IMR-90 (cell line): ENCODE data around the gene FARP1. TPM values are rescaled to one million over a fixed set of nuclear protein-coding genes. Genes with fewer than 3 reads are reported as not detected.

Source experiments
- ATAC-seq: fragments of 200-7000 bp; cut with Tn5 transposase; 2 replicates; pipeline ENCODE4 v1.9.1; 2020; ENCODE audit warnings: low read depth, mild to moderate bottlenecking, moderate library complexity
- BruUV-seq: library from RNA; stranded (reverse); fragments of 400-500 nt; replicated peaks from 2 replicates; lab custom pipeline; 2021; lab: Mats Ljungman, UMichigan
- CTCF ChIA-PET: fragments of 300-600 bp; formaldehyde crosslinking; extraction: SDS; loops from one replicate; lab custom pipeline; 2021; ENCODE audit warnings: antibody characterized with exemption; lab: Yijun Ruan, JAX
- POLR2A ChIA-PET: fragments of 300-600 bp; sonication (Branson Sonifier 250); formaldehyde crosslinking; loops from one replicate; lab custom pipeline; 2022; ENCODE audit warnings: antibody characterized with exemption; ENCODE audit not compliant: unreplicated experiment; lab: Charles Lee
- DNase-seq: peaks from one replicate; pipeline ENCODE4 v3.0.0; 2013
- H2AFZ ChIP-seq: replicated peaks from 2 replicates; pipeline ENCODE3; 2013; ENCODE audit warnings: low read length, mild to moderate bottlenecking; ENCODE audit not compliant: poor library complexity
- H2AK5ac ChIP-seq: 2 replicates; pipeline ENCODE4 v1.6.1; 2013; ENCODE audit warnings: low read depth, low read length, inconsistent platforms
- H2AK9ac ChIP-seq: replicated peaks from 2 replicates; pipeline ENCODE3; 2013; ENCODE audit warnings: mild to moderate bottlenecking, low read depth, low read length, moderate library complexity; ENCODE audit not compliant: poor library complexity
- H2BK120ac ChIP-seq: 2 replicates; pipeline ENCODE4 v1.6.1; 2013; ENCODE audit warnings: low read depth, low read length, inconsistent platforms
- H2BK15ac ChIP-seq: 3 replicates; pipeline ENCODE4 v1.6.1; 2013; ENCODE audit warnings: low read depth, low read length, inconsistent platforms
- H2BK20ac ChIP-seq: 2 replicates; pipeline ENCODE4 v1.6.1; 2013; ENCODE audit warnings: low read depth, mild to moderate bottlenecking, inconsistent platforms, low read length, moderate library complexity
- H2BK5ac ChIP-seq: 2 replicates; pipeline ENCODE4 v1.6.1; 2013; ENCODE audit warnings: mild to moderate bottlenecking, low read depth, low read length, inconsistent platforms; ENCODE audit not compliant: poor library complexity, severe bottlenecking
- H3K14ac ChIP-seq: replicated peaks from 2 replicates; pipeline ENCODE4 v1.6.1; 2013; ENCODE audit warnings: low read depth, low read length, inconsistent platforms
- H3K18ac ChIP-seq: 2 replicates; pipeline ENCODE4 v1.6.1; 2013; ENCODE audit warnings: low read depth, low read length, control low read depth
- H3K23ac ChIP-seq: 2 replicates; pipeline ENCODE4 v1.6.1; 2013; ENCODE audit warnings: low read depth, low read length, inconsistent platforms
- H3K27ac ChIP-seq: 2 replicates; pipeline ENCODE4 v1.5.1; 2013; ENCODE audit warnings: mild to moderate bottlenecking, control low read depth, low read length; ENCODE audit not compliant: insufficient read depth
- H3K27me3 ChIP-seq: 2 replicates; pipeline ENCODE4 v1.6.1; 2013; ENCODE audit warnings: low read length; ENCODE audit not compliant: control insufficient read depth, insufficient read depth
- H3K36me3 ChIP-seq: 2 replicates; pipeline ENCODE4 v1.6.1; 2013; ENCODE audit warnings: low read length, mixed read lengths; ENCODE audit not compliant: control insufficient read depth, insufficient read depth
- H3K4ac ChIP-seq: 2 replicates; pipeline ENCODE4 v1.6.1; 2013; ENCODE audit warnings: low read depth, low read length, inconsistent platforms
- H3K4me1 ChIP-seq: 2 replicates; pipeline ENCODE4 v1.6.1; 2013; ENCODE audit warnings: low read length, mixed read lengths; ENCODE audit not compliant: control insufficient read depth, insufficient read depth
- H3K4me2 ChIP-seq: 2 replicates; pipeline ENCODE4 v1.6.1; 2013; ENCODE audit warnings: low read depth, mild to moderate bottlenecking, control low read depth, low read length, moderate library complexity
- H3K4me3 ChIP-seq: 2 replicates; pipeline ENCODE4 v1.5.1; 2013; ENCODE audit warnings: low read depth, mild to moderate bottlenecking, control low read depth, low read length, moderate library complexity; ENCODE audit not compliant: insufficient read depth
- H3K56ac ChIP-seq: 2 replicates; pipeline ENCODE4 v1.6.1; 2013; ENCODE audit warnings: low read length, inconsistent platforms; ENCODE audit not compliant: insufficient read depth; ENCODE audit errors: extremely low read depth
- H3K79me1 ChIP-seq, 2 experiments: 2 replicates each; pipeline ENCODE4 v1.6.1; 2013; ENCODE audit warnings: low read length in 2 of 2, inconsistent platforms in 1 of 2, low read depth in 1 of 2
- H3K9ac ChIP-seq: 2 replicates; pipeline ENCODE4 v1.6.1; 2013; ENCODE audit warnings: low read depth, low read length, control low read depth
- H3K9me1 ChIP-seq: 2 replicates; pipeline ENCODE4 v1.6.1; 2013; ENCODE audit warnings: low read length, inconsistent platforms; ENCODE audit not compliant: insufficient read depth
- H3K9me3 ChIP-seq: 2 replicates; pipeline ENCODE4 v1.6.1; 2013; ENCODE audit warnings: low read length; ENCODE audit not compliant: control insufficient read depth, insufficient read depth
- H4K20me1 ChIP-seq: 2 replicates; pipeline ENCODE4 v1.6.1; 2013; ENCODE audit warnings: low read length, inconsistent platforms; ENCODE audit not compliant: insufficient read depth
- H4K5ac ChIP-seq: 2 replicates; pipeline ENCODE4 v1.6.1; 2013; ENCODE audit warnings: mild to moderate bottlenecking, low read depth, low read length, control low read depth
- H4K8ac ChIP-seq, 2 experiments: 2 replicates each; pipeline ENCODE4 v1.6.1; 2013; ENCODE audit warnings: low read depth in 2 of 2, low read length in 2 of 2, control low read depth in 1 of 2, inconsistent platforms in 1 of 2
- H4K91ac ChIP-seq: 2 replicates; pipeline ENCODE4 v1.6.1; 2013; ENCODE audit warnings: low read depth, low read length, inconsistent platforms; ENCODE audit not compliant: insufficient read depth
- MAFK ChIP-seq: IDR thresholded peaks from 2 replicates; pipeline ENCODE4 v1.6.1; 2012; ENCODE audit warnings: low read depth, low read length, improper control_type of control experiment
- POLR2A ChIP-seq: IDR thresholded peaks from 2 replicates; pipeline ENCODE4 v1.6.1; 2012; ENCODE audit warnings: mild to moderate bottlenecking, low read depth, low read length
- WGBS, 2 experiments: methylation state at CpG; one replicate each; pipeline versions ENCODE4 v1.1.5 to v1.1.7; 2013; ENCODE audit warnings: missing lambda C conversion rate in 2 of 2; ENCODE audit not compliant: insufficient read length in 1 of 2; ENCODE audit errors: extremely low coverage in 2 of 2; 5-methylcytosine and 5-hydroxymethylcytosine counted together
- dilution Hi-C: fragments of 300-500 bp; cut with HindIII; formaldehyde crosslinking; loops from one replicate; pipeline ENCODE4 v1.14.3; 2018; ENCODE audit warnings: low sequenced_read_pairs; ENCODE audit not compliant: unreplicated experiment
- in situ Hi-C: fragments of 300-500 bp; cut with MboI; formaldehyde crosslinking; loops from 3 replicates; pipeline ENCODE4 v1.14.3; 2019; ENCODE audit warnings: low sequenced_read_pairs, inconsistent platforms, mixed read lengths
- intact Hi-C: fragments of 100-400 bp; cut with micrococcal nuclease; formaldehyde crosslinking; loops from 2 replicates; pipeline ENCODE4 v1.10.0; 2022
- polyA plus RNA-seq, 3 experiments: library from polyadenylated mRNA; depleted of rRNA; stranded (reverse); fragments of >200 nt; gene quantifications; 2 replicates each; pipeline ENCODE4 v1.2.3, GENCODE V29; 2012; ENCODE audit warnings: low replicate concordance in 1 of 3
- total RNA-seq: library from RNA; depleted of rRNA; stranded (reverse); fragments of >200 nt; gene quantifications from 2 replicates; pipeline ENCODE4 v1.2.3, GENCODE V29; 2012

FARP1 gene
- total and polyA plus RNA-seq, 2 of the 4 experiments (the other 2 are of a cell fraction) = 39.6 to 57.0 TPM

GRCh38 chr13:98098516-98098915 is 44.4 kb upstream of the FARP1 start:
- Histone ChIP-seq H4K20me1 (no peaks in the 10 kb centered on the region), H3K27me3 (no peaks in the 10 kb centered on the region), H3K4me1 (peaks cover 5% of the 10 kb centered on the region), H2AFZ (no peak overlapping the region), H3K4ac (0 out of 2 replicates have a peak overlapping the region, but pooled peaks have one; percentile 38), H3K36me3 (no peaks in the 10 kb centered on the region), H2AK9ac (no peak overlapping the region), H2AK5ac (no peak overlapping the region), H3K56ac (no peak overlapping the region), H4K8ac (no peak overlapping the region; a peak in 1 of 4 replicates), H2BK15ac (no peak overlapping the region), H3K9me1 (no peaks in the 10 kb centered on the region), H3K4me3 (no peak overlapping the region), H2BK5ac (peak overlapping the region; percentile 73), H3K9me3 (no peaks in the 10 kb centered on the region), H3K14ac (no peak overlapping the region), H2BK120ac (peak overlapping the region; percentile 60; the same call in 1 of the 2 replicates), H4K91ac (no peak overlapping the region), H3K4me2 (peak overlapping the region; percentile 61; the same call in 1 of the 2 replicates), H3K23ac (no peak overlapping the region), H3K79me1 (no peaks in the 10 kb centered on the region), H3K18ac (no peak overlapping the region), H2BK20ac (no peak overlapping the region), H3K9ac (no peak overlapping the region), H3K27ac (no peak overlapping the region), H4K5ac (no peak overlapping the region)
- in situ Hi-C loops (no loop called here), dilution Hi-C loops (no loop called here), intact Hi-C loops (no loop called here)
- DNase-seq (peak; percentile 78), ATAC-seq (peak; percentile 66)
- 100% methylated on average over 1 of the region's 7 CpGs; no CpG with 5 or more reads in 1 of the 2 experiments for whole genome bisulfite sequencing, 2 experiments
- ChIA-PET CTCF (no interaction called here), POLR2A (no interaction called here)
- TF ChIP-seq MAFK = peak; percentile 91
- no peak for TF ChIP-seq POLR2A
- no TSS peak for BruUV-seq
